ENCODE data around the gene CRYL1.

Gene CRYL1

GRCh38 chr13:20393273-20394168 lies 132.1 kb downstream of the CRYL1 start:
- no peaks in the 10 kb centered on the region for H3K9me3 ChIP-seq (ENCODE audit: severe bottlenecking)
- no peak for ATAC-seq (ENCODE audit: low read depth)
- H3K4me3 ChIP-seq (ENCODE audit: severe bottlenecking) = no peak overlapping the region
- H3K4me1 ChIP-seq (ENCODE audit: insufficient read depth, poor library complexity, severe bottlenecking) = no peaks in the 10 kb centered on the region
- no peak for TF ChIP-seq CTCF (IDR thresholded peaks at IDR 0.05; ENCODE audit: poor library complexity, severe bottlenecking)
- no peak for DNase-seq (ENCODE audit: low spot score)
- no peaks in the 10 kb centered on the region for H3K27me3 ChIP-seq (ENCODE audit: insufficient read depth, poor library complexity, severe bottlenecking)
- H3K36me3 ChIP-seq (ENCODE audit: low read depth) = no peaks in the 10 kb centered on the region
- H3K27ac ChIP-seq (ENCODE audit: poor library complexity, severe bottlenecking) = no peak overlapping the region

GRCh38 chr13:20392530-20392929 lies 133.1 kb downstream of the CRYL1 start:
- Histone ChIP-seq H3K9me3 (ENCODE audit: severe bottlenecking) (no peaks in the 10 kb centered on the region), H3K4me1 (ENCODE audit: insufficient read depth, poor library complexity, severe bottlenecking) (peaks cover 9% of the 10 kb centered on the region), H3K36me3 (ENCODE audit: low read depth) (no peaks in the 10 kb centered on the region), H3K27ac (ENCODE audit: poor library complexity, severe bottlenecking) (no peak overlapping the region), H3K4me3 (ENCODE audit: severe bottlenecking) (no peak overlapping the region), H3K27me3 (ENCODE audit: insufficient read depth, poor library complexity, severe bottlenecking) (no peaks in the 10 kb centered on the region)
- no peak for TF ChIP-seq CTCF (IDR thresholded peaks at IDR 0.05; ENCODE audit: poor library complexity, severe bottlenecking)
- DNase-seq (ENCODE audit: low spot score) (no peak), ATAC-seq (ENCODE audit: low read depth) (no peak)

GRCh38 chr13:20391597-20392452 lies 133.8 kb downstream of the CRYL1 start:
- Histone ChIP-seq H3K9me3 (ENCODE audit: severe bottlenecking) (no peaks in the 10 kb centered on the region), H3K4me1 (ENCODE audit: insufficient read depth, poor library complexity, severe bottlenecking) (peaks cover 15% of the 10 kb centered on the region), H3K4me3 (ENCODE audit: severe bottlenecking) (no peak overlapping the region), H3K27ac (ENCODE audit: poor library complexity, severe bottlenecking) (no peak overlapping the region), H3K27me3 (ENCODE audit: insufficient read depth, poor library complexity, severe bottlenecking) (no peaks in the 10 kb centered on the region), H3K36me3 (ENCODE audit: low read depth) (no peaks in the 10 kb centered on the region)
- DNase-seq (ENCODE audit: low spot score) = no peak
- TF ChIP-seq CTCF (IDR thresholded peaks at IDR 0.05; ENCODE audit: poor library complexity, severe bottlenecking) = no peak
- ATAC-seq (ENCODE audit: low read depth) = peak; percentile 59

- DNase-seq (ENCODE audit: low spot score) (no peak), ATAC-seq (ENCODE audit: low read depth) (no peak)
- H3K36me3 ChIP-seq (ENCODE audit: low read depth) = no peaks in the 10 kb centered on the region
- H3K9me3 ChIP-seq (ENCODE audit: severe bottlenecking) = no peaks in the 10 kb centered on the region
- H3K27ac ChIP-seq (ENCODE audit: poor library complexity, severe bottlenecking) = no peak overlapping the region
- peaks cover 15% of the 10 kb centered on the region for H3K4me1 ChIP-seq (ENCODE audit: insufficient read depth, poor library complexity, severe bottlenecking)
- H3K27me3 ChIP-seq (ENCODE audit: insufficient read depth, poor library complexity, severe bottlenecking) = no peaks in the 10 kb centered on the region
- no peak for TF ChIP-seq CTCF (IDR thresholded peaks at IDR 0.05; ENCODE audit: poor library complexity, severe bottlenecking)
- no peak overlapping the region for H3K4me3 ChIP-seq (ENCODE audit: severe bottlenecking)
Measured at GRCh38 chr13:20390526-20391175, 135.0 kb downstream of the CRYL1 start.

Measured in RWPE2 (cell line).